RKO (cell line): ENCODE data around the gene IVD.
A peak's percentile ranks its signal among the peaks of the same experiment; 100 is the strongest.

Experiments used
- DNase-seq: peaks from one replicate; pipeline ENCODE4 v3.0.0-alpha.2; 2016; ENCODE audit warnings: low spot score

Gene IVD

GRCh38 chr15:40377606-40378005 lies 28.0 kb upstream of the IVD start:
- DNase-seq: no peak

GRCh38 chr15:40379374-40379773 lies 26.2 kb upstream of the IVD start:
- no peak for DNase-seq

DNA sequence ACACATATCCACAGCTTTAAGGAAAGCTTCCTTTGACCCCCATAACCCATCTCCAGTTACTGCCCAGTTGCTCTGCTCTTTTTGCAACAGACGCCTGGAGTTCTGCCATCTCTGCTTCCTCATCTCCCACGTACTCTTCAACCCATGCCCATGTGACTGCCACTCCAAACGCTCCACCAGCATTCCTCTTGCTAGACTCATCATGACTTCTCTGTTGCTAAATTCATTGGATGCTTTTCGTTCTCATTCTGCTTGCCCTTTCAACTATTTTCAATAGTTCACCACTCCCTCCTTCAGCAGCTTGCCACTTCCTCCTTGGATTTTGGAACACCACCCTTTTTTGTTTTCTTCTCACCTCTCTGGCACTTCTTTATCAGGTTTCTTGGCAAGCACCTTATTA lies 25.7 kb upstream of the IVD start:
- peak; percentile 90 for DNase-seq

GRCh38 chr15:40380636-40381035 lies 25.0 kb upstream of the IVD start:
- DNase-seq: no peak

DNA sequence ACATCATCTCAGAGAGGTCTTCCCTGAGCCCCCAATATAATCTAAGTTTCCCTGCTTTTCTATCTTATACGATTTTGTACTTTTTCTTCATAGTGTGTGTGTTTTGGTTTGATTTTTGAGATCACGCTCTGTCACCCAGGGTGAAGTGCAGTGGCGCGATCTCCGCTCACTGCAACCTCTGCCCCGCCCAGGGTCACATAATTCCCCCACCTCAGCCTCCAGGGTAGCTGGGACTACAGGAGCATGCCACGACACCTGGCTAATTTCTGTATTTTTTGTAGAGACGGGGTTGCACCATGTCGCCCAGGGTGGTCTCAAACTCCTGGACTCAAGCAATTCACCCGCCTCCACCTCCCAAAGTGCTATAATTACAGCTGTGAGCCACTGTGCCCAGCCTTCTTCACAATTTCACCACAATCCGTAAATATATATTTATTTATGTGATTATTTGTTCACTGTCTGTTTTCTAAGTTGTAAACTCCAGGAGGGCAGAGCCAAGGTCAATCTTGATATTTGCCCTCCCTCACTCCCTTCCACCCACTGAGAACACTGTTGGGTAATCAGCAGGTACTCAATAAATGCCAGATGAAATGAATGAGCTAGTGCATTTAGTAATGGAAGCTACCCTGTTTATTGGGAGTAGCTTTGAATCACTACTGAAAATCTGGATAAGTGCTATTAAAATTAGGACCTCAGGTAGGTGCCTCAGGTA lies 23.6 kb upstream of the IVD start:
- no peak for DNase-seq

- DNase-seq: peak; percentile 96
These were observed 22.8 kb upstream of the IVD start, which contains the start of gene KNSTRN for GRCh38 chr15:40382580-40383456. KNSTRN (plus strand) TSS chr15:40382721; CDS start chr15:40382836, 115 bp downstream.

DNA sequence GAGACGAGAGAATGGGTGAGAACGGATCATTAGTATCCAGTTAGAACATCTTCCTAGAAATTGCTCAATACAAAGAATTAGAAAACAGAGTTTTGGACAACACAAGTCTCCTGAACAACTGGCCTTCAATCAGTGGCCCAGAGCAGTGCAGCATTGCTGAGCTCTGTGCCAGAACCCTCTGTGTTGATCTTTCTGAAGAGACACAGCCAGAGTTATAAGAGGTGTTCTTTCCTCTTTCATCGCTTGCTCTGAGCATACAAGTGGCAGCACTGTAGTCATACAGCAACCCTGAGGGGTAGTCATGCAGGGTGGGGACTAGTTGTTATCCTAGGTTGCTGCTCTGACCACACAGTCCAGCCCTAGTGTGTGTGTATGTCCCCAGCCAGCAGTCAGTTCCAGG lies 19.1 kb upstream of the IVD start:
- DNase-seq: no peak

- no peak for DNase-seq
These were observed 16.4 kb upstream of the IVD start for GRCh38 chr15:40388941-40389823.

GRCh38 chr15:40389824-40390595 lies 15.6 kb upstream of the IVD start:
- DNase-seq: no peak

DNA sequence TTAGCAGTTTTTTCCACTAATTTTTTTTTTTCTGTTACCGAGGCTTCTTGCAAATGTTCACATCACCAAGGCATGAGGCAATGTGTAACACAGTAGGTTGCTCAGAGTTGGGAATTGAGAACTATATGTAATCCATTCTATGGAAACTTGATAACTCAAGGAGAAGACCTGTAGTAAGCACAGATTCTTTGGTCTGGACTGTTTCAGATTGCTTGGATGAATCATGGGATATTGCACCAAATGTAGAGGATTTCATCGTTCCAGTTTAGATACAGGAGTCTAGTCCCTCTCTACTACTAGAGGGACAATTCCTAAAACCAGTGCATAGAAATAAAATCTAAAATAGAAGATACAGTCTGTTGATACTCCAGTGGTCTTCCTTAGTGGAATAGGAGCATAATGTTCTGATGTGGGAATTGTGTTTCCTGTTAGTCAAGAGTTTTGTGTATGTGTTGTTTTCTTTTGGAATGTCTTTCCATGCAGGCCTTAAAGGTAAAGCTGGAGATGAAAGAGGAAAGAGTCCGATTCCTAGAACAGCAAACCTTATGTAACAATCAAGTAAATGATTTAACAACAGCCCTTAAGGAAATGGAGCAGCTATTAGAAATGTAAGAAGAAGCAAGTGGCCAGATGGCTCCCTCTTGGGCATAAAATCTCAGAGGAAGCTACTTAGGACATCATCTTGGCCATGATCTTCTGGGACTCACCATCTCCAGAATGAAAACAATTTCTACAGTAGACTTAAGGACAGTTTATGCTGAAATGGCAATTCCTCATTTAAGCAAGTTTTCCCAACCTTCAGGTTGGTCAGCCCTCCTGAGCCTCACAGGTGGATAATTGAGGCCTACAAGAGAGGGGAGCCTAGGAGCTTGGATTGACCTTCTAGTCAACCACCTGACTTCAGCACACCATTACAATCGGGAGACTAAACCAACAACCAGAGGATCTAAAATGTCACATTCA lies 12.3 kb upstream of the IVD start:
- DNase-seq: no peak

GRCh38 chr15:40397688-40398412 lies 7.7 kb upstream of the IVD start:
- DNase-seq: no peak

- no peak for DNase-seq
These were observed 7.2 kb upstream of the IVD start for GRCh38 chr15:40398413-40398873.

- DNase-seq: no peak
These were observed 6.2 kb upstream of the IVD start for GRCh38 chr15:40399370-40399769.

- DNase-seq: no peak
These were observed 1.9 kb downstream of the IVD start for GRCh38 chr15:40407330-40407990.

DNA sequence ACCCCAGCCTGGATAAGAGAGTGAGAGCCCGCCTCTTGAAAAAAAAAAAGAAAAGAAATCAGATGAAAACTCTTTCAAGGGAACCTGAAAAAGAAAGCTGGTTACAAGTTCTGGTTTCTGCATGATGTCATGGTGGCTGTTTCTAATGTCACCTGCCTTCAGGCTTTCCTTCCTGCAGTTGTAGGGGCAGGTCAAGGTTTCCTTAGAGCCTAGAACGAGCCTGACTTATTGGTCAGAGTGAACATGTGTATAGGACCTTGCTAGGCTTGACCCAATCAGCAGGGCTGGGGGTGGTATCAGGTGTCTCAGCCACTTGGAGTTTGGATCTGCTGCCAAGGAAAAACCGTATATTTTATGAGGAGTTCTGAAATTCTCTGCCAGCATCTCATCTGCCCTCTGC lies 3.8 kb downstream of the IVD start:
- DNase-seq: no peak

DNA sequence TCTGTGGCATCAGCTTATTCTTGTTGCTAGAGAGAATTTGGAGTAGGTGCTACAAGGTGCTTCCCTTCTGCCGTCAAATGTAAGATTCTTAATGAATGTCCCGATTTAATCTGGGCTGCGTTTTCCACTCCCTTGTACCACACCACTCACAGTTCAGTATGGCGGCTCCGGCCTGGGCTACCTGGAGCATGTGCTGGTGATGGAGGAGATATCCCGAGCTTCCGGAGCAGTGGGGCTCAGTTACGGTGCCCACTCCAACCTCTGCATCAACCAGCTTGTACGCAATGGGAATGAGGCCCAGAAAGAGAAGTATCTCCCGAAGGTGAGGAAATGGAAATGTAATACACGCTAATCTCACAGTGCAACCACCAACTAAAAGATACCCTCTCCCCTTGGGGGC lies 4.9 kb downstream of the IVD start:
- DNase-seq: no peak

- DNase-seq: no peak
These were observed 6.6 kb downstream of the IVD start for GRCh38 chr15:40412095-40412759.

- DNase-seq: no peak
These were observed 7.4 kb downstream of the IVD start for GRCh38 chr15:40413036-40413435.
